ENCODE measurements around the gene STK4. TPM values are rescaled to one million over a fixed set of nuclear protein-coding genes. Genes with fewer than 3 reads are reported as not detected.

Gene STK4
- total RNA-seq, 6 experiments from 2014 or later: 34.3 to 46.6 (median 36.6) TPM

- Mint-ChIP-seq H3K9me3 (no peaks in the 10 kb centered on the region), H3K36me3 (ENCODE audit: low read depth) (peaks cover 16% of the 10 kb centered on the region), H3K4me3 (no peak overlapping the region), H3K4me1 (ENCODE audit: low read depth) (peaks cover 85% of the 10 kb centered on the region), H3K27me3 (ENCODE audit: insufficient read depth) (peaks cover 2% of the 10 kb centered on the region), H3K27ac (no peak overlapping the region)
- no peak for DNase-seq
- TF ChIP-seq, protein P1, sequence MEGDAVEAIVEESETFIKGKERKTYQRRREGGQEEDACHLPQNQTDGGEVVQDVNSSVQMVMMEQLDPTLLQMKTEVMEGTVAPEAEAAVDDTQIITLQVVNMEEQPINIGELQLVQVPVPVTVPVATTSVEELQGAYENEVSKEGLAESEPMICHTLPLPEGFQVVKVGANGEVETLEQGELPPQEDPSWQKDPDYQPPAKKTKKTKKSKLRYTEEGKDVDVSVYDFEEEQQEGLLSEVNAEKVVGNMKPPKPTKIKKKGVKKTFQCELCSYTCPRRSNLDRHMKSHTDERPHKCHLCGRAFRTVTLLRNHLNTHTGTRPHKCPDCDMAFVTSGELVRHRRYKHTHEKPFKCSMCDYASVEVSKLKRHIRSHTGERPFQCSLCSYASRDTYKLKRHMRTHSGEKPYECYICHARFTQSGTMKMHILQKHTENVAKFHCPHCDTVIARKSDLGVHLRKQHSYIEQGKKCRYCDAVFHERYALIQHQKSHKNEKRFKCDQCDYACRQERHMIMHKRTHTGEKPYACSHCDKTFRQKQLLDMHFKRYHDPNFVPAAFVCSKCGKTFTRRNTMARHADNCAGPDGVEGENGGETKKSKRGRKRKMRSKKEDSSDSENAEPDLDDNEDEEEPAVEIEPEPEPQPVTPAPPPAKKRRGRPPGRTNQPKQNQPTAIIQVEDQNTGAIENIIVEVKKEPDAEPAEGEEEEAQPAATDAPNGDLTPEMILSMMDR (IDR thresholded peaks at IDR 0.05): no peak
Observed at GRCh38 chr20:45091366-45091765, 125.1 kb downstream of the STK4 start.

DNA sequence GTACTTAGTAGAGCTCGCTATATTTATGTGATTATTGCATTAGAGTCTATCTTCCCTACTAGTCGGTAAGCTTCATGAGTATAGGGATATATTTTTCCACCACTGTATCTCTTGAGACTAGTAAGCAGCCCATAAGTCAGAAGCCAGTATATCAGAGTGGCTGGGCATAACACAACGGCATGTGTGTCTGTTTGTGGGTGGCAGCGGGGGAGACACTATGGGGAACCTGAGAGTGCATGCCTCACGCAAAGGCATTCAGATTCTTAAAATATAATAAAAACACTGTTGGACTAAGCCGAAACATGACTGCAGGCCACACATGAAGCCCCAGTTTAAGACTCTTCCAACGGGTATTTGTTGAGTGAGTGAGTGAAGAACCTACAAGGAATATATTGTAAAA is 126.6 kb downstream of the STK4 start:
- Mint-ChIP-seq H3K4me3 (no peak overlapping the region), H3K9me3 (no peaks in the 10 kb centered on the region), H3K4me1 (ENCODE audit: low read depth) (peaks cover 69% of the 10 kb centered on the region), H3K27me3 (ENCODE audit: insufficient read depth) (peaks cover 2% of the 10 kb centered on the region), H3K27ac (no peak overlapping the region), H3K36me3 (ENCODE audit: low read depth) (peaks cover 11% of the 10 kb centered on the region)
- TF ChIP-seq, protein P1 (IDR thresholded peaks at IDR 0.05): no peak
- no peak for DNase-seq

- Mint-ChIP-seq H3K9me3 (no peaks in the 10 kb centered on the region), H3K27ac (peak overlapping the region; percentile 59; the same call in 1 of the 2 replicates), H3K27me3 (ENCODE audit: insufficient read depth) (peaks cover 2% of the 10 kb centered on the region), H3K4me1 (ENCODE audit: low read depth) (peaks cover 56% of the 10 kb centered on the region), H3K36me3 (ENCODE audit: low read depth) (peaks cover 11% of the 10 kb centered on the region), H3K4me3 (no peak overlapping the region)
- no peak for DNase-seq
- TF ChIP-seq, protein P1 (IDR thresholded peaks at IDR 0.05): no peak
Observed at GRCh38 chr20:45094201-45094600, 127.9 kb downstream of the STK4 start.

DNA sequence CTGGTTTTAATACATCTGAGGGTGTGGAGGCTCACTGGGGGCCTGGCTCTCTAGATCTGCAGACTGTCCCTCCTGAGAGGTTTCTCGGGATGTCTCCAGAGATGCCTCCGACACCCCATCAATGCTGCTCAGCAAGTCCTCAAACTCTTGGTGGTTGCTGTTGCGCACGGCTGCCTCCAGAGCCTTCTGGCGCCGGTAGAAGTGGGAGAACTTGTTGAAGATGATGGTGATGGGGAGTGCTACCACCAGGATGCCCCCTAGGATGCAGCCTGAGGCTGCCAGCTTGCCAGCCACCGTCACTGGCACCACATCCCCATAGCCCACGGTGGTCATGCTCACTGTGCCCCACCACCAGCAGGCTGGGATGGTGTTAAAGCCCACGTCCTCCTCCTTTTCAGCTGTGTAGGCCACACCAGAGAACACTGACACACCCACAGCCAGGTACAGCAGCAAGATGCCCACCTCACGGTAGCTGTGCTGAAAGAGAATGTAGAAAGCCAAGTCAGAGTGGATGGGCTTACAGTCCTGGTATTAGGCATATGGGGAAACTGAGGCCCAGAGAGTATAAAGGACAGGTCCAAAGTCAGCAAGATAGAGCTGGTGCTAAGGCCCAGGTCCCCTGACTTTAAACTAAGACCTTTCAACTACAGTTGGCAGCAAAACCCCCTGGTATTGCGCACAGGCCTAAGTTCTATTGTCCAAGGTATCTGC is 128.7 kb downstream of the STK4 start:
- DNase-seq: no peak
- Mint-ChIP-seq H3K27ac (no peak overlapping the region), H3K4me1 (ENCODE audit: low read depth) (peaks cover 48% of the 10 kb centered on the region), H3K27me3 (ENCODE audit: insufficient read depth) (peaks cover 3% of the 10 kb centered on the region), H3K9me3 (no peaks in the 10 kb centered on the region), H3K36me3 (ENCODE audit: low read depth) (peaks cover 11% of the 10 kb centered on the region), H3K4me3 (no peak overlapping the region)
- TF ChIP-seq, protein P1 (IDR thresholded peaks at IDR 0.05): no peak

DNA sequence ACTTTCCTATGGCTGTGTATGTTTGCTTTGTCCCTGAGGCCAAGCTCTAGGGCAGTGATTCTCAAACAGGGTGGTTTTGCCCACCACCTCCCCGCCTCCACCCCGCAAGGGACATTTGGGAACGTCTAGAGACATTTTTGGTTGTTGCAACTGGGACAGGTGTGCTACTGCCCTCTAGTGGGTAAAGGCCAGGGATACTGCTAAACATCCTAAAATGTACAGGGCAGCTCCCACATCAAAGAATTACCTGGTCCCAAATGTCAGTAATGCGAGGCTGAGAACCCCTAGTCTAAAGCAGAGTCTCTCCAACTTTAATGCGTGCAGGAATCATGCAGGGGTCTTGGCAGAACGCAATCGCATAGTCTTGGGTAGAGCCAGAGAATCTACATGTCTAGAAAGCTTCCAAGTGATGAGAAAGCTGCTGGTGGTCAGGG is 129.5 kb downstream of the STK4 start:
- peaks cover 9% of the 10 kb centered on the region for H3K36me3 Mint-ChIP-seq (ENCODE audit: low read depth)
- peaks cover 6% of the 10 kb centered on the region for H3K27me3 Mint-ChIP-seq (ENCODE audit: insufficient read depth)
- H3K9me3 Mint-ChIP-seq: no peaks in the 10 kb centered on the region
- no peak overlapping the region for H3K27ac Mint-ChIP-seq
- H3K4me3 Mint-ChIP-seq: no peak overlapping the region
- DNase-seq: peak; percentile 54
- H3K4me1 Mint-ChIP-seq (ENCODE audit: low read depth): peaks cover 41% of the 10 kb centered on the region
- TF ChIP-seq, protein P1 (IDR thresholded peaks at IDR 0.05): peak; percentile 89

Measured in HFFc6 (cell line).